CD4-positive, alpha-beta memory T cell (primary cell): ENCODE measurements around the gene NFATC2. TPM values are rescaled to one million over a fixed set of nuclear protein-coding genes. Genes with fewer than 3 reads are reported as not detected.
"Not testable (repeated sequence)": the region's sequence is repeated elsewhere in the genome, so short reads cannot be mapped to it uniquely, and the experiment has no call there.

Experiments
- CTCF ChIA-PET: fragments of 350-600 bp; sonication (Branson Sonifier 250); formaldehyde crosslinking; loops from one replicate; lab custom pipeline; 2021; ENCODE audit warnings: inconsistent platforms; ENCODE audit not compliant: partially characterized antibody; lab: Charles Lee
- POLR2A ChIA-PET: fragments of 350-600 bp; sonication (Branson Sonifier 250); formaldehyde crosslinking; loops from one replicate; lab custom pipeline; 2021; ENCODE audit not compliant: partially characterized antibody; lab: Charles Lee
- DNase-seq, 5 donors: peaks; one replicate each; pipeline versions ENCODE4 v3.0.0 to v3.0.0-alpha.2; 2020 to 2022; ENCODE audit warnings: mixed read lengths in 1 of 5
- H3K27ac ChIP-seq: one replicate; pipeline ENCODE4 v1.7.0; 2013; ENCODE audit warnings: low read depth, low read length
- H3K27me3 ChIP-seq: 2 replicates; pipeline ENCODE4 v1.7.0; 2013; ENCODE audit warnings: mild to moderate bottlenecking, low read length, moderate library complexity; ENCODE audit not compliant: insufficient read depth
- H3K36me3 ChIP-seq: 2 replicates; pipeline ENCODE4 v1.7.0; 2013; ENCODE audit warnings: mild to moderate bottlenecking, low read length, moderate library complexity; ENCODE audit not compliant: insufficient read depth
- H3K4me1 ChIP-seq: 2 replicates; pipeline ENCODE4 v1.7.0; 2013; ENCODE audit warnings: mild to moderate bottlenecking, low read length, moderate library complexity; ENCODE audit not compliant: insufficient read depth
- H3K4me3 ChIP-seq, 2 donors: one replicate each; pipeline ENCODE4 v1.7.0; 2013; ENCODE audit warnings: low read length in 2 of 2, mild to moderate bottlenecking in 1 of 2
- H3K9me3 ChIP-seq, 2 donors: one replicate each; pipeline ENCODE4 v1.7.0; 2013; ENCODE audit warnings: low read length in 2 of 2, control low read depth in 1 of 2; ENCODE audit not compliant: control insufficient read depth in 1 of 2
- H3K27ac Mint-ChIP-seq, 7 donors: one replicate each; pipeline ENCODE4 v1.8.0; 2020 to 2021; ENCODE audit warnings: mixed read lengths in 7 of 7, mild to moderate bottlenecking in 6 of 7, inconsistent platforms in 3 of 7, moderate library complexity in 3 of 7
- H3K27me3 Mint-ChIP-seq, 2 donors: one replicate each; pipeline ENCODE4 v1.8.0; 2020 to 2021; ENCODE audit warnings: mixed read lengths in 2 of 2
- H3K36me3 Mint-ChIP-seq, 2 donors: one replicate each; pipeline ENCODE4 v1.8.0; 2020 to 2021; ENCODE audit warnings: mixed read lengths in 2 of 2, inconsistent platforms in 1 of 2, mild to moderate bottlenecking in 1 of 2
- H3K4me1 Mint-ChIP-seq, 4 donors: one replicate each; pipeline ENCODE4 v1.8.0; 2020 to 2021; ENCODE audit warnings: mixed read lengths in 4 of 4, mild to moderate bottlenecking in 1 of 4
- H3K4me3 Mint-ChIP-seq, 8 donors: one replicate each; pipeline ENCODE4 v1.8.0; 2020 to 2021; ENCODE audit warnings: mixed read lengths in 8 of 8, mild to moderate bottlenecking in 7 of 8, moderate library complexity in 6 of 8, inconsistent platforms in 3 of 8
- H3K9me3 Mint-ChIP-seq, 8 donors: one replicate each; pipeline ENCODE4 v1.8.0; 2020 to 2021; ENCODE audit warnings: mixed read lengths in 8 of 8, mild to moderate bottlenecking in 5 of 8, inconsistent platforms in 3 of 8, moderate library complexity in 1 of 8
- intact Hi-C: fragments of 100-400 bp; cut with micrococcal nuclease; formaldehyde crosslinking; loops from one replicate; pipeline ENCODE4 v1.15.1; 2023
- polyA plus RNA-seq, 2 donors: library from polyadenylated mRNA; unstranded; fragments of 300-500 nt; fragmentation: Illumina TruSeq; gene quantifications; one replicate each; pipeline ENCODE4 v1.2.3, GENCODE V29; 2021
- total RNA-seq, 2 experiments: library from RNA; stranded (reverse); gene quantifications; one replicate each; pipeline ENCODE4 v1.2.3, GENCODE V29; 2021

NFATC2 gene
- total and polyA plus RNA-seq, 4 experiments from 2014 or later: 14.0 to 71.6 (median 53.7) TPM

DNA sequence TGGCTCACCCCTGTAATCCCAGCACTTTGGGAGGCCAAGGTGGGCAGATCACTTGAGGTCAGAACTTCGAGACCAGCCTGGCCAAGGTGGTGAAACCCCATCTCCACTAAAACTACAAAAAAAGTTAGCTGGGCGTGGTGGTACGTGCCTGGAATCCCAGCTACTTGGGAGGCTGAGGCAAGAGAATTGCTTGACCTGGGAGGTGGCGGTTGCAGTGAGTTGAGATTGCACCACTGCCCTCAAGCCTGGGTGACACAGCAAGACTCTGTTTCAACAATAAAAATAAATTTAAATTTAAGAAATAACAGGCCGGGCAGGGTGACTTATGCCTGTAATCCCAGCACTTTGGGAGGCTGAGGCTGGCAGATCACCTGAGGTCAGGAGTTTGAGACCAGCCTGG lies 80.7 kb downstream of the NFATC2 start:
- peaks cover 18 to 52% (median 28%) of the 10 kb centered on the region in 4 donors for H3K4me1 Mint-ChIP-seq
- POLR2A ChIA-PET, H3K9me3 ChIP-seq, H3K4me3 Mint-ChIP-seq, H3K27me3 ChIP-seq, DNase-seq, H3K9me3 Mint-ChIP-seq, H3K27ac Mint-ChIP-seq, intact Hi-C loops, H3K4me3 ChIP-seq, H3K27ac ChIP-seq, H3K27me3 Mint-ChIP-seq: not testable (repeated sequence)
- H3K36me3 Mint-ChIP-seq: peaks cover 35 to 71% of the 10 kb centered on the region in 2 donors
- CTCF ChIA-PET: interaction anchor here (0.7 to 1.7 kb wide), 2 partner anchors 25 to 76 kb away, joined by 3 to 4 read pairs; no protein-coding TSS in a partner anchor
- Histone ChIP-seq H3K36me3 (peaks cover 45% of the 10 kb centered on the region), H3K4me1 (peaks cover 23% of the 10 kb centered on the region)

GRCh38 chr20:51461306-51461705 lies 81.2 kb downstream of the NFATC2 start:
- Histone ChIP-seq H3K36me3 (peaks cover 43% of the 10 kb centered on the region), H3K9me3 (no peaks in the 10 kb centered on the region), H3K27me3 (no peaks in the 10 kb centered on the region), H3K4me1 (peaks cover 28% of the 10 kb centered on the region), H3K4me3 (no peak overlapping the region), H3K27ac (no peak overlapping the region)
- POLR2A ChIA-PET: no interaction called here
- no peak for DNase-seq
- Mint-ChIP-seq H3K4me1 (peaks cover 20 to 55% (median 29%) of the 10 kb centered on the region in 4 donors), H3K36me3 (peaks cover 36 to 69% of the 10 kb centered on the region in 2 donors), H3K9me3 (no peaks in the 10 kb centered on the region), H3K4me3 (no peak overlapping the region), H3K27ac (no peak overlapping the region), H3K27me3 (no peaks in the 10 kb centered on the region)
- intact Hi-C loops: no loop called here
- CTCF ChIA-PET: no interaction called here

- ChIA-PET POLR2A (no interaction called here), CTCF (no interaction called here)
- Mint-ChIP-seq H3K4me1 (peaks cover 20 to 55% (median 29%) of the 10 kb centered on the region in 4 donors), H3K36me3 (peaks cover 35 to 66% of the 10 kb centered on the region in 2 donors), H3K4me3 (no peak overlapping the region), H3K9me3 (no peaks in the 10 kb centered on the region), H3K27me3 (no peaks in the 10 kb centered on the region), H3K27ac (peak overlapping the region in 3 of 7 donors; percentile 28 to 79 (median 43))
- Histone ChIP-seq H3K4me3 (no peak overlapping the region), H3K4me1 (peaks cover 31% of the 10 kb centered on the region), H3K9me3 (no peaks in the 10 kb centered on the region), H3K36me3 (peaks cover 38% of the 10 kb centered on the region), H3K27me3 (no peaks in the 10 kb centered on the region), H3K27ac (no peak overlapping the region)
- no peak for DNase-seq
- intact Hi-C loops: no loop called here
Measured at GRCh38 chr20:51460569-51461265, 81.8 kb downstream of the NFATC2 start.

- H3K9me3 ChIP-seq: no peaks in the 10 kb centered on the region
- Mint-ChIP-seq H3K9me3 (no peaks in the 10 kb centered on the region), H3K4me1 (peaks cover 23 to 55% (median 28%) of the 10 kb centered on the region in 4 donors), H3K27ac (peak overlapping the region in 4 of 7 donors; percentile 12 to 72 (median 24)), H3K27me3 (no peaks in the 10 kb centered on the region), H3K36me3 (peaks cover 34 to 64% of the 10 kb centered on the region in 2 donors), H3K4me3 (peak overlapping the region in 1 of 8 donors; percentile 36)
- H3K27ac ChIP-seq: no peak overlapping the region
- intact Hi-C loops: no loop called here
- no peak for DNase-seq
- H3K4me3 ChIP-seq: no peak overlapping the region
- CTCF ChIA-PET: no interaction called here
- H3K4me1 ChIP-seq: peaks cover 31% of the 10 kb centered on the region
- no peaks in the 10 kb centered on the region for H3K27me3 ChIP-seq
- POLR2A ChIA-PET: no interaction called here
- H3K36me3 ChIP-seq: peaks cover 33% of the 10 kb centered on the region
Measured at GRCh38 chr20:51460163-51460562, 82.4 kb downstream of the NFATC2 start.

GRCh38 chr20:51458751-51459439 lies 83.6 kb downstream of the NFATC2 start:
- ChIA-PET POLR2A (no interaction called here), CTCF (no interaction called here)
- H3K4me3 Mint-ChIP-seq: no peak overlapping the region
- intact Hi-C loops: loop anchor here (5.0 kb wide), 1 partner anchor 38 kb away; no protein-coding TSS in a partner anchor
- H3K4me1 Mint-ChIP-seq: peaks cover 22 to 46% (median 28%) of the 10 kb centered on the region in 4 donors
- H3K9me3 Mint-ChIP-seq: no peaks in the 10 kb centered on the region
- Histone ChIP-seq H3K4me1 (peaks cover 26% of the 10 kb centered on the region), H3K4me3 (no peak overlapping the region), H3K9me3 (no peaks in the 10 kb centered on the region), H3K27ac (no peak overlapping the region), H3K36me3 (peaks cover 35% of the 10 kb centered on the region), H3K27me3 (no peaks in the 10 kb centered on the region)
- H3K36me3 Mint-ChIP-seq: peaks cover 41 to 67% of the 10 kb centered on the region in 2 donors
- no peak for DNase-seq
- no peaks in the 10 kb centered on the region for H3K27me3 Mint-ChIP-seq
- peak overlapping the region in 6 of 7 donors; percentile 17 to 75 (median 48) for H3K27ac Mint-ChIP-seq

GRCh38 chr20:51457533-51457932 lies 85.0 kb downstream of the NFATC2 start:
- Histone ChIP-seq H3K36me3 (peaks cover 44% of the 10 kb centered on the region), H3K27ac (no peak overlapping the region), H3K27me3 (no peaks in the 10 kb centered on the region), H3K4me1 (peaks cover 20% of the 10 kb centered on the region), H3K9me3 (no peaks in the 10 kb centered on the region), H3K4me3 (no peak overlapping the region)
- POLR2A ChIA-PET: interaction anchor here (0.6 to 1.2 kb wide), 3 partner anchors 44 to 85 kb away, joined by 3 to 7 read pairs (median 3); partner anchors contain the start of gene NFATC2
- Mint-ChIP-seq H3K27ac (peak overlapping the region in 5 of 7 donors; percentile 55 to 78 (median 67)), H3K4me1 (peaks cover 22 to 46% (median 27%) of the 10 kb centered on the region in 4 donors), H3K27me3 (no peaks in the 10 kb centered on the region), H3K4me3 (peak overlapping the region in 4 of 8 donors; percentile 22 to 53 (median 42)), H3K36me3 (peaks cover 54 to 67% of the 10 kb centered on the region in 2 donors), H3K9me3 (no peaks in the 10 kb centered on the region)
- intact Hi-C loops: loop anchor here (5.0 kb wide), 1 partner anchor 40 kb away; no protein-coding TSS in a partner anchor
- CTCF ChIA-PET: interaction anchor here (0.8 to 1.4 kb wide), 3 partner anchors 9 to 137 kb away, joined by 5 to 7 read pairs (median 5); no protein-coding TSS in a partner anchor
- DNase-seq: no peak
